Measurements from ENCODE around the gene ZMIZ1.

Gene ZMIZ1

GRCh38 chr10:79126351-79127080 is 57.8 kb downstream of the ZMIZ1 start:
- DNase-seq = no peak

GRCh38 chr10:79127151-79127961 is 58.6 kb downstream of the ZMIZ1 start:
- no peak for DNase-seq

GRCh38 chr10:79128241-79128922 is 59.6 kb downstream of the ZMIZ1 start:
- DNase-seq = no peak

- no peak for DNase-seq
These were observed 60.1 kb downstream of the ZMIZ1 start for GRCh38 chr10:79128923-79129305.

GRCh38 chr10:79129361-79129997 is 60.7 kb downstream of the ZMIZ1 start:
- no peak for DNase-seq

GRCh38 chr10:79130255-79130654 is 61.5 kb downstream of the ZMIZ1 start:
- no peak for DNase-seq

GRCh38 chr10:79130846-79131245 is 62.1 kb downstream of the ZMIZ1 start:
- DNase-seq = no peak

- DNase-seq = no peak
These were observed 63.3 kb downstream of the ZMIZ1 start for GRCh38 chr10:79131836-79132631.

- no peak for DNase-seq
These were observed 64.1 kb downstream of the ZMIZ1 start for GRCh38 chr10:79132681-79133381.

- no peak for DNase-seq
These were observed 64.7 kb downstream of the ZMIZ1 start for GRCh38 chr10:79133416-79133815.

- no peak for DNase-seq
These were observed 67.0 kb downstream of the ZMIZ1 start for GRCh38 chr10:79135790-79136189.

- DNase-seq = no peak
These were observed 67.7 kb downstream of the ZMIZ1 start for GRCh38 chr10:79136236-79137005.

- DNase-seq = no peak
These were observed 68.6 kb downstream of the ZMIZ1 start for GRCh38 chr10:79137300-79137756.

- DNase-seq = peak; percentile 18
These were observed 69.1 kb downstream of the ZMIZ1 start for GRCh38 chr10:79137826-79138225.

- no peak for DNase-seq
These were observed 69.8 kb downstream of the ZMIZ1 start for GRCh38 chr10:79138449-79139123.

GRCh38 chr10:79139124-79139835 is 70.5 kb downstream of the ZMIZ1 start:
- no peak for DNase-seq

GRCh38 chr10:79140085-79140793 is 71.5 kb downstream of the ZMIZ1 start:
- no peak for DNase-seq

- DNase-seq = no peak
These were observed 72.1 kb downstream of the ZMIZ1 start for GRCh38 chr10:79140855-79141254.

- no peak for DNase-seq
These were observed 73.3 kb downstream of the ZMIZ1 start for GRCh38 chr10:79142064-79142491.

Data from stimulated activated naive CD4-positive, alpha-beta T cell treated with Interleukin-2 at 50 U/mL for 16 hours (primary cell).